Lower leg skin (tissue), 3 donors: ENCODE measurements around the gene THAP7.

ENCODE experiments used
- CTCF ChIP-seq, 3 donors: fragments of 450-650 bp; IDR thresholded peaks; one replicate each; pipeline ENCODE4 v1.5.1; 2016; ENCODE audit warnings: antibody characterized with exemption in 3 of 3, mild to moderate bottlenecking in 3 of 3, moderate library complexity in 2 of 3
- POLR2A ChIP-seq, 2 donors: fragments of 450-650 bp; IDR thresholded peaks; one replicate each; pipeline ENCODE4 v1.6.1; 2016 to 2017; ENCODE audit warnings: antibody characterized with exemption in 2 of 2, mild to moderate bottlenecking in 1 of 2, moderate library complexity in 1 of 2

GRCh38 chr22:20966883-20967696 lies 34.8 kb downstream of the THAP7 start, which contains the start of gene AIFM3:
- TF ChIP-seq CTCF (IDR thresholded peaks at IDR 0.05) (no peak), POLR2A (IDR thresholded peaks at IDR 0.05) (no peak)
